Measurements from ENCODE around the gene ERP29.

The ERP29 gene

DNA sequence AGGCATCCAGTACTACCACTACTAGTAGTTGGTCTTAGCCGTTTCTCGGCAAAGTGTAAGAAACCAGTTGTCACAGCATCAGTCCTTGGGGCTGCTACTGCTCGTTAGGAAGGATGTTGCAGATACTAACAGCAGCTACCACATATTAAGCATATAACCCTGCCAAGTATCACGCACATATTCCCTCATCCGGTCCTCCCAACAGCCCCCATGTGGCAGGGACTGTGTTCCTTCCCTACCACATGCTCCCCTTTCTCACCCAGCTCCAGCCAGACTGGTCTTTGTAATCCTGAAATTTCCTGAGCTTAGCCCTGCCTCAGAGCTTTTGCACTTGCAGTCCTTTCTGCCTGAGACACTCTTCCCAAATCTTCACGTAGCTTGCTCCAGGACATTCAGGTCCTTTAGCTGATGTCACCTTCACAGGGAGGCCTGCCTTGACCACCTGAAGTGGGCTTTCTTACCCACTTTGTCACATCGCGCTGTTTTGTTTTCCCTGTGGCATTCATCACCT is 7.8 kb downstream of the ERP29 start:
- no peak for DNase-seq (ENCODE audit: low read depth)
- TF ChIP-seq, protein P1, sequence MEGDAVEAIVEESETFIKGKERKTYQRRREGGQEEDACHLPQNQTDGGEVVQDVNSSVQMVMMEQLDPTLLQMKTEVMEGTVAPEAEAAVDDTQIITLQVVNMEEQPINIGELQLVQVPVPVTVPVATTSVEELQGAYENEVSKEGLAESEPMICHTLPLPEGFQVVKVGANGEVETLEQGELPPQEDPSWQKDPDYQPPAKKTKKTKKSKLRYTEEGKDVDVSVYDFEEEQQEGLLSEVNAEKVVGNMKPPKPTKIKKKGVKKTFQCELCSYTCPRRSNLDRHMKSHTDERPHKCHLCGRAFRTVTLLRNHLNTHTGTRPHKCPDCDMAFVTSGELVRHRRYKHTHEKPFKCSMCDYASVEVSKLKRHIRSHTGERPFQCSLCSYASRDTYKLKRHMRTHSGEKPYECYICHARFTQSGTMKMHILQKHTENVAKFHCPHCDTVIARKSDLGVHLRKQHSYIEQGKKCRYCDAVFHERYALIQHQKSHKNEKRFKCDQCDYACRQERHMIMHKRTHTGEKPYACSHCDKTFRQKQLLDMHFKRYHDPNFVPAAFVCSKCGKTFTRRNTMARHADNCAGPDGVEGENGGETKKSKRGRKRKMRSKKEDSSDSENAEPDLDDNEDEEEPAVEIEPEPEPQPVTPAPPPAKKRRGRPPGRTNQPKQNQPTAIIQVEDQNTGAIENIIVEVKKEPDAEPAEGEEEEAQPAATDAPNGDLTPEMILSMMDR (IDR thresholded peaks at IDR 0.05; ENCODE audit: control insufficient read depth, insufficient read depth, low read depth, low read length, missing control alignments), result no peak

DNA sequence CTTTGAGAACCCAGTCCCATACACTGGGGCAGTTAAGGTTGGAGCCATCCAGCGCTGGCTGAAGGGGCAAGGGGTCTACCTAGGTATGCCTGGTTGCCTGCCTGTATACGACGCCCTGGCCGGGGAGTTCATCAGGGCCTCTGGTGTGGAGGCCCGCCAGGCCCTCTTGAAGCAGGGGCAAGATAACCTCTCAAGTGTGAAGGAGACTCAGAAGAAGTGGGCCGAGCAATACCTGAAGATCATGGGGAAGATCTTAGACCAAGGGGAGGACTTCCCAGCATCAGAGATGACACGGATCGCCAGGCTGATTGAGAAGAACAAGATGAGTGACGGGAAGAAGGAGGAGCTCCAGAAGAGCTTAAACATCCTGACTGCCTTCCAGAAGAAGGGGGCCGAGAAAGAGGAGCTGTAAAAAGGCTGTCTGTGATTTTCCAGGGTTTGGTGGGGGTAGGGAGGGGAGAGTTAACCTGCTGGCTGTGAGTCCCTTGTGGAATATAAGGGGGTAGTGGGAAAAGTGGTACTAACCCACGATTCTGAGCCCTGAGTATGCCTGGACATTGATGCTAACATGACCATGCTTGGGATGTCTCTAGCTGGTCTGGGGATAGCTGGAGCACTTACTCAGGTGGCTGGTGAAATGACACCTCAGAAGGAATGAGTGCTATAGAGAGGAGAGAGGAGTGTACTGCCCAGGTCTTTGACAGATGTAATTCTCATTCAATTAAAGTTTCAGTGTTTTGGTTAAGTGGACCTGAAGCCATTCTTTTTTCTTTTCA is 9.2 kb downstream of the ERP29 start:
- TF ChIP-seq, protein P1 (IDR thresholded peaks at IDR 0.05; ENCODE audit: control insufficient read depth, insufficient read depth, low read depth, low read length, missing control alignments), result no peak
- DNase-seq (ENCODE audit: low read depth), result no peak
- no peak overlapping the region for H3K4me3 ChIP-seq (ENCODE audit: control insufficient read depth, low read depth, low read length)

More for the DNA sequence above, 7.8 kb downstream of the ERP29 start:
- H3K4me3 ChIP-seq (ENCODE audit: control insufficient read depth, low read depth, low read length), result no peak overlapping the region

- DNase-seq (ENCODE audit: low read depth), result no peak
- TF ChIP-seq, protein P1 (IDR thresholded peaks at IDR 0.05; ENCODE audit: control insufficient read depth, insufficient read depth, low read depth, low read length, missing control alignments), result no peak
These were observed 10.7 kb downstream of the ERP29 start for GRCh38 chr12:112023759-112024396.

GRCh38 chr12:112025808-112026375 is 12.7 kb downstream of the ERP29 start:
- no peak for DNase-seq (ENCODE audit: low read depth)
- TF ChIP-seq, protein P1 (IDR thresholded peaks at IDR 0.05; ENCODE audit: control insufficient read depth, insufficient read depth, low read depth, low read length, missing control alignments), result no peak
- H3K4me3 ChIP-seq (ENCODE audit: control insufficient read depth, low read depth, low read length), result no peak overlapping the region

More at GRCh38 chr12:112023759-112024396, 10.7 kb downstream of the ERP29 start:
- H3K4me3 ChIP-seq (ENCODE audit: control insufficient read depth, low read depth, low read length), result no peak overlapping the region

- no peak for DNase-seq (ENCODE audit: low read depth)
- H3K4me3 ChIP-seq (ENCODE audit: control insufficient read depth, low read depth, low read length), result no peak overlapping the region
- TF ChIP-seq, protein P1 (IDR thresholded peaks at IDR 0.05; ENCODE audit: control insufficient read depth, insufficient read depth, low read depth, low read length, missing control alignments), result no peak
These were observed 16.1 kb downstream of the ERP29 start for GRCh38 chr12:112029301-112029700.

- DNase-seq (ENCODE audit: low read depth), result no peak
- TF ChIP-seq, protein P1 (IDR thresholded peaks at IDR 0.05; ENCODE audit: control insufficient read depth, insufficient read depth, low read depth, low read length, missing control alignments), result no peak
- no peak overlapping the region for H3K4me3 ChIP-seq (ENCODE audit: control insufficient read depth, low read depth, low read length)
These were observed 18.2 kb downstream of the ERP29 start for GRCh38 chr12:112031472-112031871.

Measured in AG09309 (cell line).